Transverse colon (tissue), 4 donors: Measurements from ENCODE around the gene COX8C. TPM values are rescaled to one million over a fixed set of nuclear protein-coding genes. Genes with fewer than 3 reads are reported as not detected.

ENCODE experiments used
- DNase-seq: peaks from one replicate; pipeline ENCODE4 v3.0.0-alpha.2; 2019
- H3K27ac ChIP-seq, 4 donors: fragments of 200-600 bp; sonication (generic); 2 replicates each; pipeline ENCODE4 v1.5.1; 2016 to 2018; ENCODE audit warnings: inconsistent platforms in 4 of 4
- H3K27me3 ChIP-seq: fragments of 200-600 bp; sonication (generic); 2 replicates; pipeline ENCODE4 v1.5.1; 2017; ENCODE audit warnings: inconsistent platforms
- H3K36me3 ChIP-seq, 4 donors: fragments of 200-600 bp; sonication (generic); 2 replicates each; pipeline ENCODE4 v1.5.1; 2017 to 2019; ENCODE audit warnings: inconsistent platforms in 4 of 4
- H3K4me1 ChIP-seq, 4 donors: fragments of 200-600 bp; sonication (generic); 2 replicates each; pipeline ENCODE4 v1.5.1; 2017 to 2020; ENCODE audit warnings: inconsistent platforms in 4 of 4
- H3K4me3 ChIP-seq, 4 donors: fragments of 200-600 bp; sonication (generic); 1 replicate in 1 of 4; 2 replicates in 3 of 4; pipeline versions ENCODE4 v1.5.1 to v1.6.1; 2017 to 2019; ENCODE audit warnings: inconsistent platforms in 4 of 4
- H3K9me3 ChIP-seq, 2 donors: fragments of 200-600 bp; sonication (generic); 2 replicates each; pipeline ENCODE4 v1.5.1; 2017 to 2019; ENCODE audit warnings: inconsistent platforms in 2 of 2
- CTCF ChIP-seq, 5 experiments: fragments of 200-600 bp in 3 of 5; fragments of 450-650 bp in 2 of 5; sonication (generic) in 3 of 5; IDR thresholded peaks; 1 replicate in 2 of 5; 2 replicates in 3 of 5; pipeline ENCODE4 v1.5.1; 2016 to 2017; ENCODE audit warnings: antibody characterized with exemption in 5 of 5, inconsistent platforms in 3 of 5, mild to moderate bottlenecking in 2 of 5, moderate library complexity in 1 of 5
- EP300 ChIP-seq: sonication (generic); formaldehyde crosslinking; IDR thresholded peaks from one replicate; pipeline ENCODE4 v1.6.1; 2017; ENCODE audit warnings: antibody characterized with exemption, low read depth
- POLR2A ChIP-seq: fragments of 450-650 bp; IDR thresholded peaks from one replicate; pipeline ENCODE4 v1.6.1; 2016; ENCODE audit warnings: antibody characterized with exemption, mild to moderate bottlenecking, moderate library complexity
- POLR2AphosphoS5 ChIP-seq, 3 donors: sonication (generic); formaldehyde crosslinking; IDR thresholded peaks; one replicate each; pipeline ENCODE4 v1.6.1; 2016; ENCODE audit warnings: antibody characterized with exemption in 3 of 3
- WGBS, 2 donors: methylation state at CpG; one replicate each; pipeline ENCODE4 v1.1.5; 2018; ENCODE audit warnings: low coverage in 1 of 2; 5-methylcytosine and 5-hydroxymethylcytosine counted together
- in situ Hi-C, 4 donors: fragments of 200-750 bp; cut with MboI; loops; one replicate each; pipeline versions ENCODE4 v1.15.0 to v1.15.1; 2017; ENCODE audit warnings: low sequenced_read_pairs in 3 of 4, low pct_ligation_motif_present in 1 of 4, low pct_unique_long_range_greater_than_20kb in 1 of 4
- intact Hi-C: fragments of 100-400 bp; cut with DNase I; formaldehyde crosslinking; loops from one replicate; pipeline ENCODE4 v1.15.1; 2023; ENCODE audit warnings: low total_unique reads
- total RNA-seq, 4 donors: library from RNA; depleted of rRNA; stranded (reverse); fragments of >200 nt; gene quantifications; one replicate each; pipeline ENCODE4 v1.1.0, GENCODE V29; 2016

COX8C gene
- total RNA-seq, 4 donors from 2014 or later: not detected

- peak; percentile 97 for DNase-seq
- Histone ChIP-seq H3K4me1 (peaks cover 16 to 44% (median 33%) of the 10 kb centered on the region in 4 donors), H3K36me3 (no peaks in the 10 kb centered on the region), H3K4me3 (peak within 1 kb of the TSS; percentile 75 to 96 (median 81)), H3K9me3 (no peaks in the 10 kb centered on the region), H3K27ac (peak within 1 kb of the TSS; percentile 94 to 99 (median 98)), H3K27me3 (no peaks in the 10 kb centered on the region)
- TF ChIP-seq POLR2A: peak; percentile 32
- TF ChIP-seq POLR2AphosphoS5 (IDR thresholded peaks at IDR 0.05): peak; percentile 46 to 62 (median 52)
- no peak for TF ChIP-seq EP300
- TF ChIP-seq CTCF (IDR thresholded peaks at IDR 0.05): peak; percentile 14 to 60 (median 27)
- whole genome bisulfite sequencing, 2 donors: 0 to 1% methylated on average over 2 to 54 of the region's 74 CpGs
- in situ Hi-C loops: no loop called here
- intact Hi-C loops: no loop called here
These were observed 13.9 kb upstream of the COX8C start, which contains the start of gene BTBD7 for GRCh38 chr14:93332853-93333630. TSS of gene BTBD7 (minus strand) at chr14:93333036. CDS start at chr14:93296051, 36,985 bp downstream.

- H3K27ac ChIP-seq: peak overlapping the region; percentile 94 to 99 (median 98)
- intact Hi-C loops: no loop called here
- no peak for TF ChIP-seq POLR2A
- TF ChIP-seq POLR2AphosphoS5 (IDR thresholded peaks at IDR 0.05): no peak
- no peak for TF ChIP-seq EP300
- H3K27me3 ChIP-seq: no peaks in the 10 kb centered on the region
- WGBS, 2 donors: 0 to 5% methylated on average over 2 to 7 of the region's 7 CpGs
- peak overlapping the region; percentile 51 to 96 (median 76) for H3K4me3 ChIP-seq
- in situ Hi-C loops: no loop called here
- H3K4me1 ChIP-seq: peaks cover 16 to 43% (median 33%) of the 10 kb centered on the region in 4 donors
- H3K9me3 ChIP-seq: no peaks in the 10 kb centered on the region
- H3K36me3 ChIP-seq: no peaks in the 10 kb centered on the region
- DNase-seq: no peak
These were observed 13.3 kb upstream of the COX8C start for GRCh38 chr14:93333631-93334103.

GRCh38 chr14:93337143-93337753, 9.7 kb upstream of the COX8C start:
- H3K9me3 ChIP-seq: no peaks in the 10 kb centered on the region
- no peaks in the 10 kb centered on the region for H3K27me3 ChIP-seq
- intact Hi-C loops: no loop called here
- no peak for DNase-seq
- TF ChIP-seq POLR2AphosphoS5 (IDR thresholded peaks at IDR 0.05): no peak
- no peak for TF ChIP-seq POLR2A
- TF ChIP-seq CTCF (IDR thresholded peaks at IDR 0.05): no peak
- no peak for TF ChIP-seq EP300
- in situ Hi-C loops: no loop called here
- no peaks in the 10 kb centered on the region for H3K36me3 ChIP-seq
- H3K27ac ChIP-seq: no peak overlapping the region
- peaks cover 0 to 8% (median 7%) of the 10 kb centered on the region in 4 donors for H3K4me1 ChIP-seq
- WGBS, 2 donors: 89% methylated on average over 4 of the region's 4 CpGs; no CpG with 5 or more reads in 1 of the 2 donors
- H3K4me3 ChIP-seq: no peak overlapping the region

- intact Hi-C loops: no loop called here
- no peak for TF ChIP-seq EP300
- TF ChIP-seq POLR2AphosphoS5 (IDR thresholded peaks at IDR 0.05): no peak
- TF ChIP-seq POLR2A: no peak
- TF ChIP-seq CTCF (IDR thresholded peaks at IDR 0.05): no peak
These were observed 9.1 kb upstream of the COX8C start for GRCh38 chr14:93337884-93338283.

More at GRCh38 chr14:93337884-93338283, 9.1 kb upstream of the COX8C start:
- Histone ChIP-seq H3K36me3 (no peaks in the 10 kb centered on the region), H3K4me1 (peaks cover 0 to 8% (median 7%) of the 10 kb centered on the region in 4 donors), H3K9me3 (no peaks in the 10 kb centered on the region), H3K4me3 (no peak overlapping the region), H3K27me3 (no peaks in the 10 kb centered on the region), H3K27ac (no peak overlapping the region)
- no peak for DNase-seq
- 99% methylated on average over 6 of the region's 7 CpGs; no CpG with 5 or more reads in 1 of the 2 donors for WGBS, 2 donors
- in situ Hi-C loops: no loop called here
